Measurements from ENCODE around the gene ATP6V1D. TPM values are rescaled to one million over a fixed set of nuclear protein-coding genes. Genes with fewer than 3 reads are reported as not detected.

The ATP6V1D gene
- total RNA-seq, 5 donors from 2014 or later (not counting 1 experiment from before 2014, with no cell fraction given), result 20.9 to 31.1 (median 24.5) TPM

- peaks cover 0 to 5% of the 10 kb centered on the region in 2 experiments for H3K27me3 ChIP-seq (replicated peaks in 1 of 2; ENCODE audit: control insufficient read depth in 2 of 2, extremely low read depth in 1 of 2, insufficient read depth in 2 of 2, low read length in 1 of 2)
Measured at GRCh38 chr14:67395876-67396189, 36.2 kb upstream of the ATP6V1D start.

GRCh38 chr14:67395086-67395875 lies 35.7 kb upstream of the ATP6V1D start:
- no peaks in the 10 kb centered on the region for H3K36me3 ChIP-seq (ENCODE audit: control insufficient read depth in 2 of 2, extremely low read depth in 1 of 2, insufficient read depth in 1 of 2, low read length in 1 of 2)
- peaks cover 5 to 8% of the 10 kb centered on the region in 2 experiments for H3K4me1 ChIP-seq (ENCODE audit: control insufficient read depth in 1 of 2, extremely low read depth in 1 of 2, insufficient read depth in 2 of 2, low read length in 2 of 2)
- ChIA-PET POLR2A (no interaction called here), CTCF (no interaction called here)
- Mint-ChIP-seq H3K27me3 (peaks cover 0 to 2% of the 10 kb centered on the region in 2 donors), H3K4me3 (no peak overlapping the region), H3K4me1 (peaks cover 7 to 13% (median 13%) of the 10 kb centered on the region in 3 donors), H3K27ac (no peak overlapping the region), H3K9me3 (no peaks in the 10 kb centered on the region), H3K36me3 (peaks cover 6% of the 10 kb centered on the region)
- no peak overlapping the region for H3K27ac ChIP-seq (ENCODE audit: low read length)
- no peak for ATAC-seq (replicated peaks in 1 of 4)
- 84% methylated on average over 14 of the region's 16 CpGs for WGBS (ENCODE audit: insufficient coverage)
- no peaks in the 10 kb centered on the region for H3K9me3 ChIP-seq
- H3K4me3 ChIP-seq (ENCODE audit: control insufficient read depth in 1 of 2, extremely low read depth in 1 of 2, low read length in 1 of 2), result no peak overlapping the region
- no peak for DNase-seq
- H3K27me3 ChIP-seq (replicated peaks in 1 of 2; ENCODE audit: control insufficient read depth in 2 of 2, extremely low read depth in 1 of 2, insufficient read depth in 2 of 2, low read length in 1 of 2), result peaks cover 0 to 5% of the 10 kb centered on the region in 2 experiments

More at GRCh38 chr14:67395876-67396189, 36.2 kb upstream of the ATP6V1D start:
- no peak overlapping the region for H3K27ac ChIP-seq (ENCODE audit: low read length)
- no peak overlapping the region for H3K4me3 ChIP-seq (ENCODE audit: control insufficient read depth in 1 of 2, extremely low read depth in 1 of 2, low read length in 1 of 2)
- ChIA-PET POLR2A (no interaction called here), CTCF (no interaction called here)
- ATAC-seq (replicated peaks in 1 of 4) (no peak), DNase-seq (no peak)
- no peaks in the 10 kb centered on the region for H3K36me3 ChIP-seq (ENCODE audit: control insufficient read depth in 2 of 2, extremely low read depth in 1 of 2, insufficient read depth in 1 of 2, low read length in 1 of 2)
- peaks cover 5 to 9% (median 8%) of the 10 kb centered on the region in 3 donors for H3K4me1 Mint-ChIP-seq
- no peak overlapping the region for H3K4me3 Mint-ChIP-seq
- peaks cover 4 to 5% of the 10 kb centered on the region in 2 experiments for H3K4me1 ChIP-seq (ENCODE audit: control insufficient read depth in 1 of 2, extremely low read depth in 1 of 2, insufficient read depth in 2 of 2, low read length in 2 of 2)
- peaks cover 6% of the 10 kb centered on the region for H3K36me3 Mint-ChIP-seq
- H3K9me3 ChIP-seq, result no peaks in the 10 kb centered on the region
- H3K9me3 Mint-ChIP-seq, result no peaks in the 10 kb centered on the region
- H3K27ac Mint-ChIP-seq, result no peak overlapping the region
- peaks cover 0 to 2% of the 10 kb centered on the region in 2 donors for H3K27me3 Mint-ChIP-seq
- WGBS (ENCODE audit: insufficient coverage), result 100% methylated on average over 1 of the region's 5 CpGs

GRCh38 chr14:67393689-67394088 lies 34.1 kb upstream of the ATP6V1D start:
- Histone ChIP-seq H3K36me3 (ENCODE audit: control insufficient read depth in 2 of 2, extremely low read depth in 1 of 2, insufficient read depth in 1 of 2, low read length in 1 of 2) (no peaks in the 10 kb centered on the region), H3K27me3 (replicated peaks in 1 of 2; ENCODE audit: control insufficient read depth in 2 of 2, extremely low read depth in 1 of 2, insufficient read depth in 2 of 2, low read length in 1 of 2) (peaks cover 0 to 5% of the 10 kb centered on the region in 2 experiments), H3K4me1 (ENCODE audit: control insufficient read depth in 1 of 2, extremely low read depth in 1 of 2, insufficient read depth in 2 of 2, low read length in 2 of 2) (peaks cover 5 to 8% of the 10 kb centered on the region in 2 experiments), H3K27ac (ENCODE audit: low read length) (no peak overlapping the region), H3K4me3 (ENCODE audit: control insufficient read depth in 1 of 2, extremely low read depth in 1 of 2, low read length in 1 of 2) (no peak overlapping the region), H3K9me3 (no peaks in the 10 kb centered on the region)
- Mint-ChIP-seq H3K27me3 (peaks cover 0 to 2% of the 10 kb centered on the region in 2 donors), H3K9me3 (no peaks in the 10 kb centered on the region), H3K36me3 (peaks cover 6% of the 10 kb centered on the region), H3K27ac (no peak overlapping the region), H3K4me1 (peaks cover 7 to 16% (median 16%) of the 10 kb centered on the region in 3 donors), H3K4me3 (no peak overlapping the region)
- ChIA-PET CTCF (no interaction called here), POLR2A (no interaction called here)
- ATAC-seq (replicated peaks in 1 of 4) (no peak), DNase-seq (no peak)
- 100% methylated on average over 1 of the region's 6 CpGs for WGBS (ENCODE audit: insufficient coverage)

- DNase-seq (no peak), ATAC-seq (replicated peaks in 1 of 4) (no peak)
- Histone ChIP-seq H3K27me3 (replicated peaks in 1 of 2; ENCODE audit: control insufficient read depth in 2 of 2, extremely low read depth in 1 of 2, insufficient read depth in 2 of 2, low read length in 1 of 2) (peaks cover 0 to 5% of the 10 kb centered on the region in 2 experiments), H3K27ac (ENCODE audit: low read length) (no peak overlapping the region), H3K4me1 (ENCODE audit: control insufficient read depth in 1 of 2, extremely low read depth in 1 of 2, insufficient read depth in 2 of 2, low read length in 2 of 2) (peaks cover 5 to 8% of the 10 kb centered on the region in 2 experiments), H3K9me3 (no peaks in the 10 kb centered on the region), H3K4me3 (ENCODE audit: control insufficient read depth in 1 of 2, extremely low read depth in 1 of 2, low read length in 1 of 2) (no peak overlapping the region), H3K36me3 (ENCODE audit: control insufficient read depth in 2 of 2, extremely low read depth in 1 of 2, insufficient read depth in 1 of 2, low read length in 1 of 2) (no peaks in the 10 kb centered on the region)
- H3K36me3 Mint-ChIP-seq, result peaks cover 6% of the 10 kb centered on the region
- ChIA-PET POLR2A (no interaction called here), CTCF (no interaction called here)
- H3K4me3 Mint-ChIP-seq, result no peak overlapping the region
- H3K4me1 Mint-ChIP-seq, result peaks cover 7 to 16% (median 16%) of the 10 kb centered on the region in 3 donors
- H3K27ac Mint-ChIP-seq, result no peak overlapping the region
- WGBS (ENCODE audit: insufficient coverage), result 87% methylated on average over 9 of the region's 9 CpGs
- no peaks in the 10 kb centered on the region for H3K27me3 Mint-ChIP-seq
- no peaks in the 10 kb centered on the region for H3K9me3 Mint-ChIP-seq
Measured at GRCh38 chr14:67392800-67393199, 33.2 kb upstream of the ATP6V1D start.

- Histone ChIP-seq H3K36me3 (ENCODE audit: control insufficient read depth in 2 of 2, extremely low read depth in 1 of 2, insufficient read depth in 1 of 2, low read length in 1 of 2) (no peaks in the 10 kb centered on the region), H3K27ac (ENCODE audit: low read length) (no peak overlapping the region), H3K4me1 (ENCODE audit: control insufficient read depth in 1 of 2, extremely low read depth in 1 of 2, insufficient read depth in 2 of 2, low read length in 2 of 2) (peaks cover 5 to 8% of the 10 kb centered on the region in 2 experiments), H3K27me3 (replicated peaks in 1 of 2; ENCODE audit: control insufficient read depth in 2 of 2, extremely low read depth in 1 of 2, insufficient read depth in 2 of 2, low read length in 1 of 2) (no peaks in the 10 kb centered on the region), H3K4me3 (ENCODE audit: control insufficient read depth in 1 of 2, extremely low read depth in 1 of 2, low read length in 1 of 2) (no peak overlapping the region), H3K9me3 (no peaks in the 10 kb centered on the region)
- ATAC-seq (replicated peaks in 1 of 4) (no peak), DNase-seq (no peak)
- POLR2A ChIA-PET, result no interaction called here
- H3K27ac Mint-ChIP-seq, result no peak overlapping the region
- peaks cover 7 to 16% (median 16%) of the 10 kb centered on the region in 3 donors for H3K4me1 Mint-ChIP-seq
- no peaks in the 10 kb centered on the region for H3K9me3 Mint-ChIP-seq
- CTCF ChIA-PET, result no interaction called here
- H3K4me3 Mint-ChIP-seq, result no peak overlapping the region
- 70% methylated on average over 2 of the region's 3 CpGs for WGBS (ENCODE audit: insufficient coverage)
- H3K36me3 Mint-ChIP-seq, result peaks cover 10% of the 10 kb centered on the region
- H3K27me3 Mint-ChIP-seq, result no peaks in the 10 kb centered on the region
Measured at GRCh38 chr14:67392123-67392522, 32.5 kb upstream of the ATP6V1D start.

- POLR2A ChIA-PET, result interaction anchor here in 1 of 2 donors (0.6 kb wide), 1 partner anchor 264 kb away, joined by 4 read pairs; no protein-coding TSS in a partner anchor
- ATAC-seq (replicated peaks in 1 of 4), result peak in 3 of 4 experiments; percentile 40 to 47 (median 44)
- Histone ChIP-seq H3K27ac (ENCODE audit: low read length) (no peak overlapping the region), H3K4me3 (ENCODE audit: control insufficient read depth in 1 of 2, extremely low read depth in 1 of 2, low read length in 1 of 2) (no peak overlapping the region), H3K36me3 (ENCODE audit: control insufficient read depth in 2 of 2, extremely low read depth in 1 of 2, insufficient read depth in 1 of 2, low read length in 1 of 2) (peaks cover 0 to 6% of the 10 kb centered on the region in 2 donors), H3K27me3 (replicated peaks in 1 of 2; ENCODE audit: control insufficient read depth in 2 of 2, extremely low read depth in 1 of 2, insufficient read depth in 2 of 2, low read length in 1 of 2) (no peaks in the 10 kb centered on the region), H3K4me1 (ENCODE audit: control insufficient read depth in 1 of 2, extremely low read depth in 1 of 2, insufficient read depth in 2 of 2, low read length in 2 of 2) (peaks cover 5 to 8% of the 10 kb centered on the region in 2 experiments), H3K9me3 (no peaks in the 10 kb centered on the region)
- H3K4me1 Mint-ChIP-seq, result peaks cover 7 to 16% (median 16%) of the 10 kb centered on the region in 3 donors
- H3K27ac Mint-ChIP-seq, result no peak overlapping the region
- peaks cover 17% of the 10 kb centered on the region for H3K36me3 Mint-ChIP-seq
- CTCF ChIA-PET, result no interaction called here
- peak in 1 of 35 experiments; percentile 7 for DNase-seq
- no peaks in the 10 kb centered on the region for H3K27me3 Mint-ChIP-seq
- no peaks in the 10 kb centered on the region for H3K9me3 Mint-ChIP-seq
- no peak overlapping the region for H3K4me3 Mint-ChIP-seq
- 14% methylated on average over 1 of the region's 6 CpGs for WGBS (ENCODE audit: insufficient coverage)
Measured at GRCh38 chr14:67391268-67391667, 31.7 kb upstream of the ATP6V1D start.

Measured in T-cell (primary cell).